ENCODE data around the gene NEIL3. TPM values are rescaled to one million over a fixed set of nuclear protein-coding genes. Genes with fewer than 3 reads are reported as not detected.

NEIL3 gene
- total and polyA plus RNA-seq, 10 of the 15 experiments (the other 5 are each of a cell fraction or from before 2014, with no cell fraction given) = 3.0 to 13.8 (median 8.9) TPM

- WGBS (ENCODE audit: insufficient coverage, insufficient replicate concordance, low lambda C conversion rate, missing lambda C conversion rate) = 50% methylated on average over 4 of the region's 4 CpGs
- DNase-seq (ENCODE audit: low read depth, low spot score) = no peak
- Histone ChIP-seq H3K36me3 (ENCODE audit: control insufficient read depth in 2 of 2, insufficient read depth in 2 of 2, low read length in 1 of 2) (no peaks in the 10 kb centered on the region), H3K27ac (ENCODE audit: control insufficient read depth, insufficient read depth) (no peak overlapping the region), H3K4me1 (ENCODE audit: control insufficient read depth, insufficient read depth, low read length) (no peaks in the 10 kb centered on the region), H3K4me2 (ENCODE audit: control insufficient read depth, insufficient read depth) (peak overlapping the region; percentile 22; the same call in 1 of the 2 replicates), H3K9me3 (replicated peaks; ENCODE audit: control insufficient read depth, insufficient read depth, low read length) (no peaks in the 10 kb centered on the region), H4K20me1 (ENCODE audit: control insufficient read depth, insufficient read depth) (no peaks in the 10 kb centered on the region), H3K27me3 (replicated peaks in 1 of 2; ENCODE audit: control insufficient read depth in 2 of 2, insufficient read depth in 2 of 2, low read length in 1 of 2) (no peaks in the 10 kb centered on the region), H3K4me3 (no peak overlapping the region), H3K79me2 (ENCODE audit: control insufficient read depth, insufficient read depth, low read length) (peaks cover under 1% of the 10 kb centered on the region), H2AFZ (ENCODE audit: control insufficient read depth, low read depth, low read length) (no peak overlapping the region), H3K9ac (ENCODE audit: control insufficient read depth, insufficient read depth, low read length) (no peak overlapping the region)
- BruUV-seq (replicated peaks) = no TSS peak
- SMC1A ChIA-PET (ENCODE audit: uncharacterized antibody, unreplicated experiment) = interaction anchor here (1.0 to 1.3 kb wide), 2 partner anchors 11 to 13 kb away, joined by 3 to 4 read pairs; no protein-coding TSS in a partner anchor
- POLR2A ChIA-PET = no interaction called here
- peak; percentile 45; the same call in 2 of the 3 replicates for ATAC-seq
- peak; percentile 56 for FAIRE-seq
- in situ Hi-C loops (cut with MboI) = no loop called here
- intact Hi-C loops (cut with micrococcal nuclease; ENCODE audit: unreplicated experiment) = no loop called here
- TF ChIP-seq, protein P1, sequence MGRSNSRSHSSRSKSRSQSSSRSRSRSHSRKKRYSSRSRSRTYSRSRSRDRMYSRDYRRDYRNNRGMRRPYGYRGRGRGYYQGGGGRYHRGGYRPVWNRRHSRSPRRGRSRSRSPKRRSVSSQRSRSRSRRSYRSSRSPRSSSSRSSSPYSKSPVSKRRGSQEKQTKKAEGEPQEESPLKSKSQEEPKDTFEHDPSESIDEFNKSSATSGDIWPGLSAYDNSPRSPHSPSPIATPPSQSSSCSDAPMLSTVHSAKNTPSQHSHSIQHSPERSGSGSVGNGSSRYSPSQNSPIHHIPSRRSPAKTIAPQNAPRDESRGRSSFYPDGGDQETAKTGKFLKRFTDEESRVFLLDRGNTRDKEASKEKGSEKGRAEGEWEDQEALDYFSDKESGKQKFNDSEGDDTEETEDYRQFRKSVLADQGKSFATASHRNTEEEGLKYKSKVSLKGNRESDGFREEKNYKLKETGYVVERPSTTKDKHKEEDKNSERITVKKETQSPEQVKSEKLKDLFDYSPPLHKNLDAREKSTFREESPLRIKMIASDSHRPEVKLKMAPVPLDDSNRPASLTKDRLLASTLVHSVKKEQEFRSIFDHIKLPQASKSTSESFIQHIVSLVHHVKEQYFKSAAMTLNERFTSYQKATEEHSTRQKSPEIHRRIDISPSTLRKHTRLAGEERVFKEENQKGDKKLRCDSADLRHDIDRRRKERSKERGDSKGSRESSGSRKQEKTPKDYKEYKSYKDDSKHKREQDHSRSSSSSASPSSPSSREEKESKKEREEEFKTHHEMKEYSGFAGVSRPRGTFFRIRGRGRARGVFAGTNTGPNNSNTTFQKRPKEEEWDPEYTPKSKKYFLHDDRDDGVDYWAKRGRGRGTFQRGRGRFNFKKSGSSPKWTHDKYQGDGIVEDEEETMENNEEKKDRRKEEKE (IDR thresholded peaks at IDR 0.05) = no peak
- TF ChIP-seq BCL11A (IDR thresholded peaks at IDR 0.05; ENCODE audit: low read depth, low read length) = no peak
- TF ChIP-seq ZBED1 (IDR thresholded peaks at IDR 0.05; ENCODE audit: borderline replicate concordance) = no peak
- TF ChIP-seq JUNB (IDR thresholded peaks at IDR 0.05) = peak; percentile 16; the same call in 1 of the 2 replicates
- no peak for TF ChIP-seq ELK1 (IDR thresholded peaks at IDR 0.05; ENCODE audit: low read depth, low read length)
- TF ChIP-seq IKZF2 (IDR thresholded peaks at IDR 0.05) = no peak
- RAD21 ChIA-PET (ENCODE audit: unreplicated experiment) = no interaction called here
- CTCF ChIA-PET = no interaction called here
Measured at GRCh38 chr4:177315767-177316464, 6.2 kb downstream of the NEIL3 start.
